ENCODE measurements around the gene POPDC2.
A peak's percentile ranks its signal among the peaks of the same experiment; 100 is the strongest.
"Not testable (repeated sequence)": the region's sequence is repeated elsewhere in the genome, so short reads cannot be mapped to it uniquely, and the experiment has no call there.

Gene POPDC2

GRCh38 chr3:119681279-119681678 lies 20.9 kb upstream of the POPDC2 start:
- DNase-seq (ENCODE audit: low read depth in 1 of 2, low spot score in 1 of 2) = peak in 1 of 2 experiments; percentile 26
- H3K27ac ChIP-seq (replicated peaks) = no peak overlapping the region
- TF ChIP-seq CTCF (IDR thresholded peaks at IDR 0.05; ENCODE audit: insufficient read depth, low read length) (peak; percentile 25), REST (IDR thresholded peaks at IDR 0.05; ENCODE audit: insufficient replicate concordance, low read depth) (no peak)
- H3K27me3 ChIP-seq (ENCODE audit: insufficient read depth, poor library complexity, severe bottlenecking) = no peaks in the 10 kb centered on the region
- no peak overlapping the region for H3K4me3 ChIP-seq (replicated peaks; ENCODE audit: insufficient read depth, low read length)

GRCh38 chr3:119679874-119680273 lies 19.5 kb upstream of the POPDC2 start:
- Histone ChIP-seq H3K4me3 (replicated peaks; ENCODE audit: insufficient read depth, low read length) (no peak overlapping the region), H3K27me3 (ENCODE audit: insufficient read depth, poor library complexity, severe bottlenecking) (no peaks in the 10 kb centered on the region), H3K27ac (replicated peaks) (no peak overlapping the region)
- DNase-seq (ENCODE audit: low read depth in 1 of 2, low spot score in 1 of 2) = peak in 1 of 2 experiments; percentile 11
- no peak for TF ChIP-seq CTCF (IDR thresholded peaks at IDR 0.05; ENCODE audit: insufficient read depth, low read length)
- TF ChIP-seq REST (IDR thresholded peaks at IDR 0.05; ENCODE audit: insufficient replicate concordance, low read depth) = no peak
- TF ChIP-seq SPI1 (IDR thresholded peaks at IDR 0.05; ENCODE audit: borderline replicate concordance, low read depth) = no peak
- no peak for TF ChIP-seq POLR2AphosphoS5 (IDR thresholded peaks at IDR 0.05; ENCODE audit: low read depth)
- no peak for TF ChIP-seq GABPA (IDR thresholded peaks at IDR 0.05; ENCODE audit: low read depth)

- not testable (repeated sequence) for DNase-seq (ENCODE audit: low read depth in 1 of 2, low spot score in 1 of 2); H3K27me3 ChIP-seq (ENCODE audit: insufficient read depth, poor library complexity, severe bottlenecking); H3K4me3 ChIP-seq (replicated peaks; ENCODE audit: insufficient read depth, low read length); H3K27ac ChIP-seq (replicated peaks)
These were observed 17.8 kb upstream of the POPDC2 start for GRCh38 chr3:119678209-119678608.

GRCh38 chr3:119677641-119677934 lies 17.2 kb upstream of the POPDC2 start:
- TF ChIP-seq SPI1 (IDR thresholded peaks at IDR 0.05; ENCODE audit: borderline replicate concordance, low read depth) (no peak), GABPA (IDR thresholded peaks at IDR 0.05; ENCODE audit: low read depth) (no peak), CTCF (IDR thresholded peaks at IDR 0.05; ENCODE audit: insufficient read depth, low read length) (no peak), POLR2AphosphoS5 (IDR thresholded peaks at IDR 0.05; ENCODE audit: low read depth) (no peak), REST (IDR thresholded peaks at IDR 0.05; ENCODE audit: insufficient replicate concordance, low read depth) (no peak)
- peak overlapping the region; percentile 72 for H3K4me3 ChIP-seq (replicated peaks; ENCODE audit: insufficient read depth, low read length)
- peak overlapping the region; percentile 97 for H3K27ac ChIP-seq (replicated peaks)
- H3K27me3 ChIP-seq (ENCODE audit: insufficient read depth, poor library complexity, severe bottlenecking) = no peaks in the 10 kb centered on the region
- DNase-seq (ENCODE audit: low read depth in 1 of 2, low spot score in 1 of 2) = no peak

All from HL-60 (cell line).